ENCODE results near the gene RCBTB1. TPM values are rescaled to one million over a fixed set of nuclear protein-coding genes. Genes with fewer than 3 reads are reported as not detected.

The RCBTB1 gene
- total RNA-seq, 1 experiment from 2014 or later, result 26.1 TPM

- Histone ChIP-seq H2BK20ac (ENCODE audit: low read depth, low read length, poor library complexity, severe bottlenecking) (no peak overlapping the region), H2AFZ (ENCODE audit: low read length) (no peak overlapping the region), H3K4me2 (ENCODE audit: insufficient read depth, insufficient read length, low read length) (no peak overlapping the region), H3K79me1 (ENCODE audit: insufficient read depth, low read depth, low read length, poor library complexity, severe bottlenecking) (no peaks in the 10 kb centered on the region), H3K9ac (ENCODE audit: extremely low read depth, insufficient read length, low read length) (no peak overlapping the region), H2AK5ac (ENCODE audit: insufficient read length, low read length) (no peak overlapping the region), H2BK15ac (ENCODE audit: low read depth, low read length) (no peak overlapping the region), H4K20me1 (ENCODE audit: control insufficient read depth, insufficient read depth, insufficient read length) (no peaks in the 10 kb centered on the region), H4K91ac (ENCODE audit: insufficient read length, low read depth, low read length) (no peak overlapping the region), H3K9me3 (ENCODE audit: control insufficient read depth, low read depth, low read length) (no peaks in the 10 kb centered on the region), H3K23me2 (ENCODE audit: insufficient read length, low read depth, low read length, poor library complexity, severe bottlenecking) (no peaks in the 10 kb centered on the region), H3K79me2 (ENCODE audit: insufficient read depth, low read length) (no peaks in the 10 kb centered on the region), H3K23ac (ENCODE audit: insufficient read length, low read depth, low read length) (no peak overlapping the region), H2BK120ac (ENCODE audit: low read depth, low read length, poor library complexity, severe bottlenecking) (no peak overlapping the region), H3K27ac (ENCODE audit: insufficient read length, low read depth, low read length) (no peak overlapping the region), H3K18ac (ENCODE audit: insufficient read length, low read depth, low read length) (no peak overlapping the region), H3K56ac (ENCODE audit: insufficient read length, low read depth, low read length) (no peak overlapping the region), H3K27me3 (ENCODE audit: insufficient read depth, low read length) (no peaks in the 10 kb centered on the region), H4K5ac (ENCODE audit: insufficient read length, low read depth, low read length) (no peak overlapping the region), H3K14ac (ENCODE audit: insufficient read depth, low read length) (no peak overlapping the region), H2BK12ac (ENCODE audit: insufficient read length, low read depth, low read length) (no peak overlapping the region), H3T11ph (ENCODE audit: low read length) (no peak overlapping the region), H3K4ac (ENCODE audit: low read depth, low read length) (no peak overlapping the region), H4K8ac (replicated peaks; ENCODE audit: insufficient read length, low read depth, low read length) (no peak overlapping the region), H3K4me1 (ENCODE audit: insufficient read depth, low read length) (no peaks in the 10 kb centered on the region), H2BK5ac (ENCODE audit: insufficient read length, low read length) (no peak overlapping the region)
- DNase-seq, result no peak
- no peak for TF ChIP-seq CTCF (conservative IDR thresholded peaks at IDR 0.05)
- H3K4me3 Mint-ChIP-seq, result no peak overlapping the region
- H3K36me3 Mint-ChIP-seq (ENCODE audit: insufficient read depth in 1 of 3, low read depth in 3 of 3), result peaks cover 8 to 28% (median 21%) of the 10 kb centered on the region in 3 experiments; a peak in 5 of 7 replicates
- H3K9me3 Mint-ChIP-seq, result no peaks in the 10 kb centered on the region
- H3K27me3 Mint-ChIP-seq (ENCODE audit: low read depth), result no peaks in the 10 kb centered on the region; the same call in 1 of the 2 replicates
- no peaks in the 10 kb centered on the region; a peak in 1 of 4 replicates for H3K4me1 Mint-ChIP-seq
- H3K27ac Mint-ChIP-seq, result no peak overlapping the region
- no CpG with 5 or more reads among the region's 1 CpG for WGBS (ENCODE audit: extremely low coverage, insufficient read length, low lambda C conversion rate)
Measured at GRCh38 chr13:49532593-49532992, 52.8 kb downstream of the RCBTB1 start.

Measured in H9 (cell line).